Astrocyte (in vitro differentiated cells and primary cell): Measurements from ENCODE around the gene KRT6A. TPM values are rescaled to one million over a fixed set of nuclear protein-coding genes. Genes with fewer than 3 reads are reported as not detected.

Source experiments
- DNase-seq: peaks from one replicate; pipeline ENCODE4 v3.0.0-alpha.2; 2010; ENCODE audit warnings: low read depth
- FAIRE-seq: peaks from 2 replicates; lab custom pipeline; 2011; peaks lifted over from hg19 to GRCh38; lab: Jason Lieb, UNC
- H2AFZ ChIP-seq: 2 replicates; pipeline ENCODE4 v1.6.0; 2012; ENCODE audit warnings: low read depth, low read length, inconsistent platforms
- H3K27ac ChIP-seq: 2 replicates; pipeline ENCODE4 v1.5.1; 2011; ENCODE audit warnings: low read depth, low read length, inconsistent platforms
- H3K27me3 ChIP-seq: 2 replicates; pipeline ENCODE4 v1.6.0; 2011; ENCODE audit warnings: low read length, inconsistent platforms; ENCODE audit not compliant: insufficient read depth
- H3K36me3 ChIP-seq: 2 replicates; pipeline ENCODE4 v1.5.1; 2011; ENCODE audit warnings: low read length, inconsistent platforms; ENCODE audit not compliant: insufficient read depth
- H3K4me1 ChIP-seq: 2 replicates; pipeline ENCODE4 v1.5.1; 2011; ENCODE audit warnings: low read length, inconsistent platforms; ENCODE audit not compliant: insufficient read depth
- H3K4me2 ChIP-seq: 2 replicates; pipeline ENCODE4 v1.6.0; 2012; ENCODE audit warnings: low read length, inconsistent platforms
- H3K4me3 ChIP-seq: 2 replicates; pipeline ENCODE4 v1.5.1; 2011; ENCODE audit warnings: low read depth, mild to moderate bottlenecking, low read length, inconsistent platforms; ENCODE audit not compliant: insufficient read depth
- H3K79me2 ChIP-seq: 2 replicates; pipeline ENCODE4 v1.6.0; 2012; ENCODE audit warnings: mild to moderate bottlenecking, low read length, inconsistent platforms; ENCODE audit not compliant: insufficient read depth
- H3K9ac ChIP-seq: 2 replicates; pipeline ENCODE4 v1.6.0; 2012; ENCODE audit warnings: mild to moderate bottlenecking, low read length, inconsistent platforms
- H3K9me3 ChIP-seq: 2 replicates; pipeline ENCODE4 v1.5.1; 2012; ENCODE audit warnings: low read depth, mild to moderate bottlenecking, low read length, inconsistent platforms; ENCODE audit not compliant: insufficient read depth
- H4K20me1 ChIP-seq: 2 replicates; pipeline ENCODE4 v1.6.0; 2012; ENCODE audit warnings: low read length, inconsistent platforms; ENCODE audit not compliant: insufficient read depth
- H3K27ac Mint-ChIP-seq: one replicate; pipeline ENCODE4 v1.8.0; 2021; ENCODE audit warnings: mild to moderate bottlenecking, mixed read lengths; ENCODE audit not compliant: unreplicated experiment
- H3K27me3 Mint-ChIP-seq: one replicate; pipeline ENCODE4 v1.8.0; 2021; ENCODE audit warnings: low read depth, mixed read lengths; ENCODE audit not compliant: unreplicated experiment
- H3K36me3 Mint-ChIP-seq: one replicate; pipeline ENCODE4 v1.8.0; 2021; ENCODE audit warnings: low read depth, mixed read lengths; ENCODE audit not compliant: unreplicated experiment
- H3K4me1 Mint-ChIP-seq: one replicate; pipeline ENCODE4 v1.8.0; 2021; ENCODE audit warnings: low read depth, mixed read lengths; ENCODE audit not compliant: unreplicated experiment
- H3K4me3 Mint-ChIP-seq: one replicate; pipeline ENCODE4 v1.8.0; 2021; ENCODE audit warnings: mild to moderate bottlenecking, moderate library complexity, mixed read lengths; ENCODE audit not compliant: unreplicated experiment
- H3K9me3 Mint-ChIP-seq: one replicate; pipeline ENCODE4 v1.8.0; 2021; ENCODE audit warnings: mild to moderate bottlenecking, mixed read lengths; ENCODE audit not compliant: unreplicated experiment
- CTCF ChIP-seq: IDR thresholded peaks from 2 replicates; pipeline ENCODE4 v1.5.1; 2011; ENCODE audit warnings: low read depth, mild to moderate bottlenecking, inconsistent platforms, low read length, moderate library complexity; ENCODE audit not compliant: insufficient read depth
- EZH2 ChIP-seq: IDR thresholded peaks from 2 replicates; pipeline ENCODE4 v1.6.1; 2012; ENCODE audit warnings: mild to moderate bottlenecking, low read length, inconsistent platforms; ENCODE audit not compliant: insufficient read depth
- total RNA-seq: library from RNA; stranded (reverse); gene quantifications from 2 replicates; pipeline ENCODE4 v1.2.1, GENCODE V29; 2021

The KRT6A gene
- total RNA-seq, 1 donor from 2014 or later, result 0.95 TPM

DNA sequence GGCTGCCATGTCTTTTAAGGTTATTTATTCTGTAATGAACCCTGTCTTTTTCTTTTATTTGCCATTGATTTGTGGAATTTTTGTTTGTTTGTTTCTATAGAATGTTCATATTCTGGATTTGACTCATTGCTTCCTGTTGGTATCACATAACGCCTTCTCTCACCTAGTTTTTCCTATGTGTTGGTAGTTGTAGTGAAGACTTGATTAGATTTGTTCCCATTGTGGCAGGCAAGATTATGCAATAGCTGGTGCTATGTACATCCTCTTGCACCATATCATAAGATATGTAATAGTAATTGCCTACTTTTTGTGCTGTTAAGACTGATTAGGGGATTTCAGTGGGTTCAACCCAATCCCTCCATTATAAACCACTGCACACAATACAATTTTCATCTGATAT is 37.2 kb downstream of the KRT6A start:
- Histone ChIP-seq H3K79me2 (no peaks in the 10 kb centered on the region), H4K20me1 (no peaks in the 10 kb centered on the region), H3K27me3 (no peaks in the 10 kb centered on the region), H3K4me1 (no peaks in the 10 kb centered on the region), H3K4me2 (no peak overlapping the region), H3K9ac (no peak overlapping the region), H3K4me3 (no peak overlapping the region), H2AFZ (no peak overlapping the region), H3K27ac (no peak overlapping the region), H3K36me3 (no peaks in the 10 kb centered on the region), H3K9me3 (no peaks in the 10 kb centered on the region)
- FAIRE-seq (no peak), DNase-seq (no peak)
- Mint-ChIP-seq H3K4me3 (no peak overlapping the region), H3K4me1 (peaks cover 9% of the 10 kb centered on the region), H3K27me3 (peaks cover 4% of the 10 kb centered on the region), H3K27ac (no peak overlapping the region), H3K9me3 (no peaks in the 10 kb centered on the region), H3K36me3 (no peaks in the 10 kb centered on the region)
- no peak for TF ChIP-seq EZH2
- no peak for TF ChIP-seq CTCF

DNA sequence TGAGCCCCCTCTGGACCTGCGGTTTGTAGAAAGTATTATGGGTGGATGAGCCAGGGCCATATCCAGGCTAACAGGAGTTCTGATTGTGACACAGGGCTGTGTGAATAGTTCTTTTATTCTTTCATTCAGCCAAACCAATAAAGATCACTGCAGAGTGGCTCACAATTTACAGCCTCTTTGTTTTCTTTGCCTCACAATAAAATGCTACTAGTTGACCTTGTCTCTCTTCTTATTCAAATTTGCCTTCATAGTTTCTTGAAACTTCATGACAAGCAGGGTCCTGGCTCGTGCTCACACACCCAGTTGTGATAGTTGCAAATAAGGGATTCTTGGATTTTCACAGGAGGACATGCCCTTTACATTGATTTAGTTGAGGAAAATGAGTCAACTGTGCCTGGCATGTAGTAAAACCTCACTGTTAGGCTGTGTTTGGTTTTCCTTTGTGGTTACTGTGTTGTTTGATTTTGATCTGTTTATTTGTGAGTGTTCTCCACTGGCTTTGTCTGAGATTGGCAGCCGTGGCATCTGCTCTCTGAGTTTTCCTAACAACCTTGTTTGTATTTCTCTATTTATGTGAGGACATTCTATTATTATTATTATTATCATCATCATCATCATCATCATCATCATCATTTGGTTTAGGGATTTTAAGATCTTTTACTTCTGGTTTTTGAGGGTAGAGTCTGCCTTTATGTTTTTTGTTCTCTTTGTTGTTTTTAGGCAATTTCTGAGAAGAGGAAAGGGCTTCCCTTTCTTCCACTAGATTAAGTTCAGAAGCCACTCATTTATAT is 38.5 kb downstream of the KRT6A start:
- TF ChIP-seq CTCF (no peak), EZH2 (no peak)
- Histone ChIP-seq H3K4me1 (no peaks in the 10 kb centered on the region), H3K9ac (no peak overlapping the region), H3K4me3 (no peak overlapping the region), H3K79me2 (no peaks in the 10 kb centered on the region), H3K4me2 (no peak overlapping the region), H3K27me3 (peaks cover 3% of the 10 kb centered on the region), H3K9me3 (no peaks in the 10 kb centered on the region), H4K20me1 (no peaks in the 10 kb centered on the region), H2AFZ (no peak overlapping the region), H3K36me3 (no peaks in the 10 kb centered on the region), H3K27ac (no peak overlapping the region)
- Mint-ChIP-seq H3K27me3 (peaks cover 15% of the 10 kb centered on the region), H3K4me1 (peaks cover 9% of the 10 kb centered on the region), H3K4me3 (no peak overlapping the region), H3K9me3 (no peaks in the 10 kb centered on the region), H3K36me3 (no peaks in the 10 kb centered on the region), H3K27ac (no peak overlapping the region)
- DNase-seq, result no peak
- FAIRE-seq, result no peak

DNA sequence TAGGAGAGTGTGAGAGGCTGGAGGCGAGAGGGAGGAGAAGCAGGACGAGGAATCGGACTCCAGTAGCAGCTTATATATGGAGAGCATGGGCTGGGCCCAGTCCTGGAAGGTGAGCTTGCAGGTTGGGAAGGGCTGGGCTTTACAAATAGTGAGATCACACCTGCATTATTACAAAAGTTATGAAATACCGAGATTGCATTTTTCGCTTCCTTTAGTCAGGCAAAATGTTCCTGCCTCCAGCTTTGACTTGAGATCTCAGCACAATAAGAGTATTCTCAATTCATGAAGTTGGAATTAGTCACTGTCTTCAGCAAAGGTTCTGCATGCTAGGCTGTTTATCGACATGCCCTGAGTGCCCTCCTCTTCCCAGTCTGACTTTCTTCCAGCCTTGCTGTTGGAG is 41.0 kb downstream of the KRT6A start, which contains the start of gene KRT6B:
Gene KRT6B (minus strand): TSS at position 46 of the 400 bp plus-strand sequence. CDS start 68 bp downstream, outside the sequence.
- no peaks in the 10 kb centered on the region for H3K36me3 ChIP-seq
- H3K4me2 ChIP-seq, result no peak within 1 kb of the TSS
- H3K9me3 Mint-ChIP-seq, result no peaks in the 10 kb centered on the region
- H3K36me3 Mint-ChIP-seq, result no peaks in the 10 kb centered on the region
- H3K9me3 ChIP-seq, result no peaks in the 10 kb centered on the region
- no peak within 1 kb of the TSS for H3K27ac ChIP-seq
- H3K4me1 ChIP-seq, result no peaks in the 10 kb centered on the region
- TF ChIP-seq EZH2, result no peak
- H2AFZ ChIP-seq, result no peak within 1 kb of the TSS
- H3K27me3 Mint-ChIP-seq, result peaks cover 22% of the 10 kb centered on the region
- no peak within 1 kb of the TSS for H3K4me3 Mint-ChIP-seq
- H3K4me1 Mint-ChIP-seq, result peaks cover 9% of the 10 kb centered on the region
- no peak for FAIRE-seq
- peaks cover 3% of the 10 kb centered on the region for H3K27me3 ChIP-seq
- H4K20me1 ChIP-seq, result no peaks in the 10 kb centered on the region
- H3K9ac ChIP-seq, result no peak within 1 kb of the TSS
- H3K4me3 ChIP-seq, result no peak within 1 kb of the TSS
- H3K27ac Mint-ChIP-seq, result no peak within 1 kb of the TSS
- no peaks in the 10 kb centered on the region for H3K79me2 ChIP-seq
- no peak for DNase-seq
